Ishikawa (cell line): Measurements from ENCODE around the gene ITGA11.

Source experiments
- CEBPB ChIP-seq: IDR thresholded peaks from 2 replicates; pipeline ENCODE4 v1.6.1; 2012
- CREB1 ChIP-seq: IDR thresholded peaks from 2 replicates; pipeline ENCODE4 v1.6.1; 2012; ENCODE audit warnings: low read depth
- EGR1 ChIP-seq: IDR thresholded peaks from 2 replicates; pipeline ENCODE4 v1.6.1; 2012
- EP300 ChIP-seq: IDR thresholded peaks from 2 replicates; pipeline ENCODE4 v1.6.1; 2012; ENCODE audit warnings: borderline replicate concordance
- TAF1 ChIP-seq: IDR thresholded peaks from 2 replicates; pipeline ENCODE4 v1.6.1; 2012; ENCODE audit warnings: low read depth, mild to moderate bottlenecking
- YY1 ChIP-seq: IDR thresholded peaks from 2 replicates; pipeline ENCODE4 v1.6.1; 2012; ENCODE audit warnings: low read depth
- TF ChIP-seq, protein P1 (sequence below): IDR thresholded peaks from 2 replicates; pipeline ENCODE4 v1.6.1; 2012; ENCODE audit warnings: low read depth, mild to moderate bottlenecking

DNA sequence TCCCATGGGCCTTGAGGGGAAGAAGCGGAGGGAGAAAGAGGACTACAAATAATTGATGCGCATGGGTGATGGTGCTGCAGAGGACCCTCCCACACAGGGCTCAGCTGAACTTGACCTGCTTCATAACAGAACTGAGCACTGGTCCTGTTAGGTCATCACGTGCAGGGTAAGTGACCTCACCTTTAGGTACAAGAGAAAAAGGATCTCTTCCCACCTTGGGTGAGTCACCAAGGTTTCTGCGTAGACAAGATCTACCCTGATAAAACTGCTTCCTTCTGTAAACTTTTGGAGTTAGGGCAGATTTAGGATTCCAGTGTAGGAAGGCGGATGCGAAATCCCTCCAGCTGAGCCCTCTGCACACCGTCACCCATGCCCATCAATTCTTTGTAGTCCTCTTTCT is 87.4 kb downstream of the ITGA11 start:
- TF ChIP-seq, protein P1, sequence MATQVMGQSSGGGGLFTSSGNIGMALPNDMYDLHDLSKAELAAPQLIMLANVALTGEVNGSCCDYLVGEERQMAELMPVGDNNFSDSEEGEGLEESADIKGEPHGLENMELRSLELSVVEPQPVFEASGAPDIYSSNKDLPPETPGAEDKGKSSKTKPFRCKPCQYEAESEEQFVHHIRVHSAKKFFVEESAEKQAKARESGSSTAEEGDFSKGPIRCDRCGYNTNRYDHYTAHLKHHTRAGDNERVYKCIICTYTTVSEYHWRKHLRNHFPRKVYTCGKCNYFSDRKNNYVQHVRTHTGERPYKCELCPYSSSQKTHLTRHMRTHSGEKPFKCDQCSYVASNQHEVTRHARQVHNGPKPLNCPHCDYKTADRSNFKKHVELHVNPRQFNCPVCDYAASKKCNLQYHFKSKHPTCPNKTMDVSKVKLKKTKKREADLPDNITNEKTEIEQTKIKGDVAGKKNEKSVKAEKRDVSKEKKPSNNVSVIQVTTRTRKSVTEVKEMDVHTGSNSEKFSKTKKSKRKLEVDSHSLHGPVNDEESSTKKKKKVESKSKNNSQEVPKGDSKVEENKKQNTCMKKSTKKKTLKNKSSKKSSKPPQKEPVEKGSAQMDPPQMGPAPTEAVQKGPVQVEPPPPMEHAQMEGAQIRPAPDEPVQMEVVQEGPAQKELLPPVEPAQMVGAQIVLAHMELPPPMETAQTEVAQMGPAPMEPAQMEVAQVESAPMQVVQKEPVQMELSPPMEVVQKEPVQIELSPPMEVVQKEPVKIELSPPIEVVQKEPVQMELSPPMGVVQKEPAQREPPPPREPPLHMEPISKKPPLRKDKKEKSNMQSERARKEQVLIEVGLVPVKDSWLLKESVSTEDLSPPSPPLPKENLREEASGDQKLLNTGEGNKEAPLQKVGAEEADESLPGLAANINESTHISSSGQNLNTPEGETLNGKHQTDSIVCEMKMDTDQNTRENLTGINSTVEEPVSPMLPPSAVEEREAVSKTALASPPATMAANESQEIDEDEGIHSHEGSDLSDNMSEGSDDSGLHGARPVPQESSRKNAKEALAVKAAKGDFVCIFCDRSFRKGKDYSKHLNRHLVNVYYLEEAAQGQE: no peak
- TF ChIP-seq YY1 (no peak), TAF1 (no peak), EGR1 (no peak), EP300 (no peak), CEBPB (no peak), CREB1 (no peak)
